ENCODE results near the gene ULBP2.

DNA sequence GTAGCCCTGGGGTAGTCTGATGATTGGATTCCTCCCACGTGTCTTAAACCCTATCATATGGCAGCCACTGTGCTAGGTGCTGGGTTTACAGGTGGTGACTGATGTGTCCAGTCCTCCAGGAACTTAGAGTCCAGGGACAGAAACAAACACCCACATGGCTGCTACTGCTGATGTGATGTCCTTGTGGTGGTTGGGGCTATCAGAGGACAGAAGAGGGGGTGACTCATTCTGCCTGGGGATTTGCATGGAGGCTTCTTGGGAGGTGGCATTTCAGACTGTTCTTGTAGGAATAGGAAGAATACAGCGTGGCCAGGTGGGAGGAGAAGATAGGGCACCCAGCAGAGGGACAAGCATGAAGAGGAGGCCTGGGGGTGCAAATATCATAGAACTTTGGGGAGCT, 28.7 kb upstream of the ULBP2 start:
- TF ChIP-seq, protein P1, sequence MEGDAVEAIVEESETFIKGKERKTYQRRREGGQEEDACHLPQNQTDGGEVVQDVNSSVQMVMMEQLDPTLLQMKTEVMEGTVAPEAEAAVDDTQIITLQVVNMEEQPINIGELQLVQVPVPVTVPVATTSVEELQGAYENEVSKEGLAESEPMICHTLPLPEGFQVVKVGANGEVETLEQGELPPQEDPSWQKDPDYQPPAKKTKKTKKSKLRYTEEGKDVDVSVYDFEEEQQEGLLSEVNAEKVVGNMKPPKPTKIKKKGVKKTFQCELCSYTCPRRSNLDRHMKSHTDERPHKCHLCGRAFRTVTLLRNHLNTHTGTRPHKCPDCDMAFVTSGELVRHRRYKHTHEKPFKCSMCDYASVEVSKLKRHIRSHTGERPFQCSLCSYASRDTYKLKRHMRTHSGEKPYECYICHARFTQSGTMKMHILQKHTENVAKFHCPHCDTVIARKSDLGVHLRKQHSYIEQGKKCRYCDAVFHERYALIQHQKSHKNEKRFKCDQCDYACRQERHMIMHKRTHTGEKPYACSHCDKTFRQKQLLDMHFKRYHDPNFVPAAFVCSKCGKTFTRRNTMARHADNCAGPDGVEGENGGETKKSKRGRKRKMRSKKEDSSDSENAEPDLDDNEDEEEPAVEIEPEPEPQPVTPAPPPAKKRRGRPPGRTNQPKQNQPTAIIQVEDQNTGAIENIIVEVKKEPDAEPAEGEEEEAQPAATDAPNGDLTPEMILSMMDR (IDR thresholded peaks at IDR 0.05; ENCODE audit: low read length): no peak
- TF ChIP-seq EZH2phosphoT487 (IDR thresholded peaks at IDR 0.05; ENCODE audit: low read length): no peak
